ENCODE results near the gene SPATA12. TPM values are rescaled to one million over a fixed set of nuclear protein-coding genes. Genes with fewer than 3 reads are reported as not detected.

The SPATA12 gene
- total and polyA plus RNA-seq, 5 experiments from 2014 or later: not detected

DNA sequence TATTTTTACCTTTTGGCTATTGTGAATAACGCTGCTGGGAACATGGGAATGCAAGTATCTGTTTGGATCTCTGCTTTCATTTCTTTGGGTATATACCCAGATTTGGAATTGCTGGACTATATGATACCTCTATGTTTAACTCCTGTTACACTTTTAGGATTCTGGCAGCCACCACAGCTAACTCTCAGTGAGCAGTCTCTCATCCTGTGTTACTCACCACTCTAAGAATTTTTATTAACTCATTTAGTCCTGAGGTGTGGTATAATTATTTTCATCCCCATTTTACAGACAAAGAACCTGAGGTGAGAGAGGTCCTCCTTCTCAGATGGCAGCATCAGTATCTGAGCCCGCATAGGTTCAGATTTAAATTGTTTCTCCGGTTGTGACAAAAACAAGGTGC, 1.1 kb downstream of the SPATA12 start:
- POLR2A ChIA-PET: no interaction called here
- Mint-ChIP-seq H3K36me3 (no peaks in the 10 kb centered on the region), H3K27me3 (peaks cover 4 to 12% (median 5%) of the 10 kb centered on the region in 5 donors), H3K4me3 (no peak overlapping the region), H3K9me3 (no peaks in the 10 kb centered on the region), H3K4me1 (peaks cover 0 to 6% (median 0%) of the 10 kb centered on the region in 4 donors), H3K27ac (no peak overlapping the region)
- ATAC-seq (no peak), DNase-seq (no peak)

- no peak for ATAC-seq
- Mint-ChIP-seq H3K4me1 (peaks cover 0 to 6% (median 0%) of the 10 kb centered on the region in 4 donors), H3K27me3 (peaks cover 3 to 12% (median 4%) of the 10 kb centered on the region in 5 donors), H3K27ac (no peak overlapping the region), H3K9me3 (no peaks in the 10 kb centered on the region), H3K4me3 (no peak overlapping the region), H3K36me3 (no peaks in the 10 kb centered on the region)
- POLR2A ChIA-PET: no interaction called here
- DNase-seq: no peak
Observed at GRCh38 chr3:57062101-57062631, 1.7 kb downstream of the SPATA12 start.

DNA sequence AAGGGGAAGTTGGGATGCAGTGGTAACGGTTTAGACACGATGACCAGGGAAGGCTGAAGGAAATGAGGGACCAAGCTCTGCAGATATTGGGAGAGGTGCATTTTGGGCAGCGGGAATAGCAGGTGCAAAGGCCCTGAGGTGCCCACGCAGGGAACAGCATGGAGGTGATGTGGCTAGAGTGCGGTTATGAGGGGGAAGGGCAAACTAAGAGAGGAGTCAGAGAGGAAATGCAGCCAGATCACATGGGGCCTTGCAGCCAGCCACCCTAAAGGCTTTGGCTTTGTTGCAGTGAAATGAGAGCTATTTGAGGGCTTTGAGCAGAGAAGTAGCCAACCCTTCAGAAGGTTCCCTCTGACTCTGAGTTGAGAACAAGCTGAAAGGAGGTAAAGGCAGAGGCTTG, 2.6 kb downstream of the SPATA12 start:
- H3K4me1 Mint-ChIP-seq: peaks cover 0 to 8% (median 0%) of the 10 kb centered on the region in 4 donors
- POLR2A ChIA-PET: no interaction called here

GRCh38 chr3:57064001-57064400, 3.5 kb downstream of the SPATA12 start:
- peaks cover 3 to 15% (median 5%) of the 10 kb centered on the region in 5 donors for H3K27me3 Mint-ChIP-seq
- no peak for DNase-seq
- H3K4me1 Mint-ChIP-seq: peaks cover 0 to 17% (median under 1%) of the 10 kb centered on the region in 4 donors
- H3K36me3 Mint-ChIP-seq: no peaks in the 10 kb centered on the region
- no peaks in the 10 kb centered on the region for H3K9me3 Mint-ChIP-seq
- peak overlapping the region in 1 of 10 donors; percentile 29 for H3K27ac Mint-ChIP-seq
- POLR2A ChIA-PET: no interaction called here
- no peak overlapping the region for H3K4me3 Mint-ChIP-seq
- no peak for ATAC-seq

More for the DNA sequence above, 2.6 kb downstream of the SPATA12 start:
- H3K4me3 Mint-ChIP-seq: no peak overlapping the region
- peaks cover 3 to 12% (median 4%) of the 10 kb centered on the region in 5 donors for H3K27me3 Mint-ChIP-seq
- no peak overlapping the region for H3K27ac Mint-ChIP-seq
- ATAC-seq (no peak), DNase-seq (no peak)
- H3K9me3 Mint-ChIP-seq: no peaks in the 10 kb centered on the region
- no peaks in the 10 kb centered on the region for H3K36me3 Mint-ChIP-seq

- no peaks in the 10 kb centered on the region for H3K36me3 Mint-ChIP-seq
- POLR2A ChIA-PET: no interaction called here
- peaks cover 0 to 17% (median under 1%) of the 10 kb centered on the region in 4 donors for H3K4me1 Mint-ChIP-seq
- H3K9me3 Mint-ChIP-seq: no peaks in the 10 kb centered on the region
- no peak overlapping the region for H3K27ac Mint-ChIP-seq
- ATAC-seq (no peak), DNase-seq (no peak)
- peaks cover 4 to 15% (median 9%) of the 10 kb centered on the region in 5 donors for H3K27me3 Mint-ChIP-seq
- no peak overlapping the region for H3K4me3 Mint-ChIP-seq
Observed at GRCh38 chr3:57064572-57064971, 4.1 kb downstream of the SPATA12 start.

DNA sequence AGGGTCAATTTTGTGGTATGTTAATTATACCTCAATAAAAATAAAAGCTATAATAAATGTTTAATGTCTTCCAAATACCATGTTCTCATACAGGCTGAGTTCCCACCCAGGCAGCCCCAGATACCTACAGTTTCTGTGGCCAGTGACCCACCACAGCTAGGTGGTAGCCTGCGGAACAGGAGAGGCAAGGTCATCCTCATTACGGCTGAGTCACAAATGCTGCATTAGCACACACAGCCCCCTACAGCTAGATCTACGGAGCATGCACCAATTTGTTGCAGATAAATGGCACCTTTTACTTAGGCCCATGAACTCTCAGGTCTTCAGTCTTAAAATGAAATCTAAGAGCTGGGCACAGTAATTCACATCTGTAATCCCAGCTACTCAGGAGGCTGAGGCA, 5.1 kb downstream of the SPATA12 start:
- H3K4me1 Mint-ChIP-seq: peaks cover 0 to 17% (median under 1%) of the 10 kb centered on the region in 4 donors

GRCh38 chr3:57066471-57066870, 6.0 kb downstream of the SPATA12 start:
- ATAC-seq: no peak
- POLR2A ChIA-PET: no interaction called here
- peaks cover 0 to 8% (median 6%) of the 10 kb centered on the region in 3 donors for H3K36me3 Mint-ChIP-seq
- H3K4me1 Mint-ChIP-seq: peaks cover 0 to 17% (median under 1%) of the 10 kb centered on the region in 4 donors
- H3K27ac Mint-ChIP-seq: no peak overlapping the region
- peaks cover 5 to 26% (median 18%) of the 10 kb centered on the region in 5 donors for H3K27me3 Mint-ChIP-seq
- H3K4me3 Mint-ChIP-seq: no peak overlapping the region
- no peak for DNase-seq
- peaks cover 0 to 7% (median 0%) of the 10 kb centered on the region in 9 donors for H3K9me3 Mint-ChIP-seq

More for the DNA sequence above, 5.1 kb downstream of the SPATA12 start:
- peaks cover 0 to 4% (median 0%) of the 10 kb centered on the region in 9 donors for H3K9me3 Mint-ChIP-seq
- no peak overlapping the region for H3K4me3 Mint-ChIP-seq
- no peak overlapping the region for H3K27ac Mint-ChIP-seq
- DNase-seq: no peak
- H3K36me3 Mint-ChIP-seq: peaks cover 0 to 6% (median 5%) of the 10 kb centered on the region in 3 donors
- no peak for ATAC-seq
- POLR2A ChIA-PET: no interaction called here
- peaks cover 5 to 20% (median 15%) of the 10 kb centered on the region in 5 donors for H3K27me3 Mint-ChIP-seq

DNA sequence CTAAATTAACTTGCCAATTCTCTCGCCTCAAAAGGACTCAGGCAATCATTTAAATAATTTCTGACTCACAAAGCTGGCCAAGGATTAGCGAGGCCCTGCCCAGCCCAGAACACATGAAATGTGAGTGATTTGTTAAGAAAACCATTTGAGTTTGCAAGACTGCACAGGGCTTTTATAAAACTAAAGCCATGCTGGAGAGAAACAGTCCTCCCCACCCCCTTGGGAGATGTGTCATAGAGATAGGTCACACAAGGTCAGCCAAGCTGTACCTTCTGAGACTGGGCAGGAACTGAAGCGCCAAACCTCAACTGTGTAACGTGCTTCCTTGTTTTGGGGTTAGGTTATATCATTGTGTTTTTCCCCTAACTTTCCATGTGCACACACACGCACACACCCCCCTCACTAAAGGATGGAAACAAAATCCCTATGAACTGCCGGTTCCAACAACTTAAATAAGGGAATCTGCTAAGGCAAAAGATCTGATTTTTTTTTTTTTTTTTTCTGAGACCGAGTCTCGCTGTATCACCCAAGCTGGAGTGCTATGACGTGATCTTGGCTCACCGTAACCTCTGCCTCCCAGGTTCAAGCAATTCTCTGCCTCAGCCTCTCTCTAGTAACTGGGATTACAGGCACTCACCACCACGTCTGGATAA, 8.1 kb downstream of the SPATA12 start:
- ATAC-seq: peak; percentile 45 to 70

DNA sequence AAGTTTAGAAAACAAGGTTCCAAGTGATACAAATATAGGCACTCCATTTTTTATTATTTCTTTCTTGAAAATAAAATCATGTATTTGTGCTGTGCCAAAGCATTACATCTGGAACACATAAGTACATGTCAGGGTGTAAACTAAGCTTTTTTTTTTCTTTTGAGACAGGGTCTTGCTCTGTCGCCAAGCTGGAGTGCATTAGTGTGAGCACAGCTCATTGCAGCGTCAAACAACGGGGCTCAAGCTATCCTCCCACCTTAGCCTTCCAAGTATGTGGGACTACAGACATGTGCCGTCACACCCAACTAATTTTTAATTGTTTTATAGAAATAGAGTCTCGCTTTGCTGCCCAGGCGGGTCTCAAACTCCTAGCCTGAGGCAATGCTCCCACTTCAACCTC, 9.0 kb downstream of the SPATA12 start:
- Mint-ChIP-seq H3K4me3 (no peak overlapping the region), H3K4me1 (peaks cover 0 to 13% (median under 1%) of the 10 kb centered on the region in 4 donors), H3K27ac (no peak overlapping the region), H3K27me3 (peaks cover 15 to 41% (median 25%) of the 10 kb centered on the region in 5 donors), H3K36me3 (peaks cover 0 to 10% (median 8%) of the 10 kb centered on the region in 3 donors), H3K9me3 (peaks cover 0 to 7% (median 0%) of the 10 kb centered on the region in 9 donors)
- POLR2A ChIA-PET: no interaction called here
- no peak for ATAC-seq
- no peak for DNase-seq

More for the DNA sequence above, 8.1 kb downstream of the SPATA12 start:
- peaks cover 0 to 7% (median 0%) of the 10 kb centered on the region in 9 donors for H3K9me3 Mint-ChIP-seq
- peak overlapping the region in 1 of 10 donors; percentile 43 for H3K27ac Mint-ChIP-seq
- POLR2A ChIA-PET: no interaction called here
- peaks cover 0 to 10% (median 8%) of the 10 kb centered on the region in 3 donors for H3K36me3 Mint-ChIP-seq
- peaks cover 0 to 15% (median under 1%) of the 10 kb centered on the region in 4 donors for H3K4me1 Mint-ChIP-seq
- peaks cover 11 to 32% (median 19%) of the 10 kb centered on the region in 5 donors for H3K27me3 Mint-ChIP-seq
- peak in 1 of 10 donors; percentile 42 for DNase-seq
- peak overlapping the region in 1 of 10 donors; percentile 26 for H3K4me3 Mint-ChIP-seq

GRCh38 chr3:57073628-57074027, 13.2 kb downstream of the SPATA12 start:
- H3K4me3 Mint-ChIP-seq: no peak overlapping the region
- H3K27me3 Mint-ChIP-seq: peaks cover 41 to 82% (median 60%) of the 10 kb centered on the region in 5 donors
- ATAC-seq (no peak), DNase-seq (no peak)
- H3K9me3 Mint-ChIP-seq: peaks cover 0 to 7% (median 0%) of the 10 kb centered on the region in 9 donors
- POLR2A ChIA-PET: interaction anchor here (1.0 kb wide), 1 partner anchor 386 kb away, joined by 3 read pairs; no protein-coding TSS in a partner anchor
- peaks cover 0 to 10% (median 8%) of the 10 kb centered on the region in 3 donors for H3K36me3 Mint-ChIP-seq
- no peak overlapping the region for H3K27ac Mint-ChIP-seq
- H3K4me1 Mint-ChIP-seq: peaks cover 0 to 11% (median 9%) of the 10 kb centered on the region in 4 donors

DNA sequence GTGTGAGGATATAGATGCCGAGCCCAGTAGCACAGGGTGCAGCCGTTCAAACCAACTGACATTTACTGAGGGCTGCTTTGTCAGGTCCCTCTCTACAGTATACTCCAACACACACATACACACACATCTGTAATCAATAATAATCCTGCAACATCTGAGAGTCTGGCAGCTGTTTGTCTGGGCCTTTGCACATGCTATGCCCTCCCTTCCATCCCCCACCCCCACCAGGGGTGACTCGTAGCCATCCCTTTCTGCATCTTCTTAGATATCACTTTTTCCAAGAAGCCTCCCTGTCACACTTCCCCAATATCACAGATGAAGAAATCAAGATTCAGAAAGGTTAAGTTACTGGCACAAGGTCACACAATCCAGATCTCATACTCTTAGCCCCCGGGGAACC, 13.7 kb downstream of the SPATA12 start:
- DNase-seq: no peak
- no peak overlapping the region for H3K4me3 Mint-ChIP-seq
- POLR2A ChIA-PET: interaction anchor here (1.0 kb wide), 1 partner anchor 387 kb away, joined by 3 read pairs; no protein-coding TSS in a partner anchor
- peaks cover 0 to 7% (median 0%) of the 10 kb centered on the region in 9 donors for H3K9me3 Mint-ChIP-seq
- peaks cover 0 to 10% (median 8%) of the 10 kb centered on the region in 3 donors for H3K36me3 Mint-ChIP-seq
- ATAC-seq: no peak
- H3K27ac Mint-ChIP-seq: no peak overlapping the region
- peaks cover 0 to 9% (median 8%) of the 10 kb centered on the region in 4 donors for H3K4me1 Mint-ChIP-seq
- peaks cover 41 to 82% (median 59%) of the 10 kb centered on the region in 5 donors for H3K27me3 Mint-ChIP-seq

DNA sequence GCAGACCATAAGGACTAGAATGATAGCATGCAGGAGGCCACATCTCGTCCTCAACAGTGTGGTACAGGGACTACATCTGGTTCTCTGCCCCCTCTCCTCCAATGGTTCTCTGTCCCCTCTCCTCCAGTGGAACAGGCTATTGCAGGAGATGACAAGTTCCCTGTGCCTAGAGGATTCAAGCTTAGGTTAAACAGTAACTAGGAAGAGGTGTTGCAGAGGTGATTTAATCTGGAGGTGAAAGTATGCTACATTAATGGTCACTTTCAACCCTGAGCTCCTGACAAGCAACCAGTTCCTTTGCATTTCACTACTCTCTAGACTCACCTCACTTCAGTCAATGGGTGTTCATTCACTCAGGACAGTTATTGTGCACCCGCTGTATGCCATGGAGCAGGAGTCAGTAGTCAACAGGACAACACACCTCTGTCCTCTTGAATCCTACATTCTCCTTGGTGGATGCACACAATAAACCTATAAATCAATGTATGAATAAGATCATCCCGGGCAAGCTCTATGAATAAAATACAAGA, 16.0 kb downstream of the SPATA12 start:
- H3K9me3 Mint-ChIP-seq: peaks cover 0 to 2% (median 0%) of the 10 kb centered on the region in 9 donors
- H3K27ac Mint-ChIP-seq: no peak overlapping the region
- H3K27me3 Mint-ChIP-seq: peaks cover 42 to 77% (median 62%) of the 10 kb centered on the region in 5 donors
- peak overlapping the region in 2 of 10 donors; percentile 40 to 65 for H3K4me3 Mint-ChIP-seq
- no peak for ATAC-seq
- H3K36me3 Mint-ChIP-seq: peaks cover 0 to 4% (median 0%) of the 10 kb centered on the region in 3 donors
- POLR2A ChIA-PET: no interaction called here
- peaks cover 0 to 9% (median 9%) of the 10 kb centered on the region in 4 donors for H3K4me1 Mint-ChIP-seq
- DNase-seq: no peak
